HG02642 (cell line): ENCODE results near the gene MPPED1.

Source experiments
- ATAC-seq: cut with Tn5 transposase; IDR thresholded peaks from one replicate; pipeline ENCODE4 v1.9.1; 2021; ENCODE audit warnings: mild to moderate bottlenecking; ENCODE audit not compliant: unreplicated experiment, poor library complexity

Gene MPPED1

GRCh38 chr22:43510281-43511070, 98.7 kb downstream of the MPPED1 start:
- ATAC-seq = no peak

DNA sequence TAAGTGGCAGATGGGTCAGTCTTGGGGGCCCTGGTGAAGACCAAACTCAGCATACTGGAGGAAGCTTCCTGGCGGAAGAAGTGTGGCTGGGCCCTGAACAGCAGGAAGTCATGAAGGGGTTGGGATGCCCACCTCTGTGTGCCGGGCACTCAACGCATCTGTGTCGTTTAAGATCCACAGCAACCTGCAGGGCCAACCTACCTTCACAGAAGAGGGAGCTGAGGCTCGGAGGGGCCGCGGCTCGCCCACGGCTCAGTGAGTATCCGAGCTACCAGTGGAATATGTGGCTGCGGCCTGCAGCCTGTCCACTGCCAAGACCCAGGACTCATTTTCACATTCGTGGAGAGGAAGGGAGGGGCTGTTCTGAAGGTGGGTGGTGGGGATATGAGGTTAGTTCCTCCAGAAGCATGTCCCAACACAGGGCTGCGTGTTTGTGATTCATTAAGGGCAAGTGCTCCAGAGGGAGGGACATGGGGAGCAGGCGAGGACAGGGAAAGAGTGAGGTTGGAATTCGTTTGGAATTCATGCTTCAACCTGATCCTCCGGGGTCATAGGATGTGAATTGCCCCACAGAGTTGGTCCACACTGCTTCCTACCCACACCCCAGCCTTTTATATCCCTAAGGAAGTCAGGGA, 99.6 kb downstream of the MPPED1 start:
- ATAC-seq = no peak

GRCh38 chr22:43512279-43512678, 100.5 kb downstream of the MPPED1 start:
- no peak for ATAC-seq

- ATAC-seq = no peak
Measured at GRCh38 chr22:43514476-43515157, 102.8 kb downstream of the MPPED1 start.

DNA sequence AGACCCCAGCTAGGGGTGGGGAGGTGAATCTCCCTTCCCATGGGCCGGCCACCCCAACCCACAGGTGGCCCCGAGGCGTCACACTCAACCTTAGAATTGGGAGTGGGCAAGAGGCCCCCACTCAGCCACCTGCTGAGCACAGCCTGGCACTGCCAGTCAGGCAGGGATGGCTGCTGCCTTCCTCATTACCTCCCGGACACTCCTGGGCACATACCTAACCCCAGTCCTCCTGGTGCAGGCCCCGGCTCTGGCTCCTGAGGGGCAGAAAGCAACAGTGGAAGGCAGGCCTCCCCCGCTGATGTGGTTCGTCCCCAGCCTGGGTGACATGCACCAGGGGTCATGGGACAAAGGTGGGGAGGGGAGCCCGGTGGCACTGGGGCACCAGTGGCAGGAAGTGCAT, 103.6 kb downstream of the MPPED1 start:
- no peak for ATAC-seq

DNA sequence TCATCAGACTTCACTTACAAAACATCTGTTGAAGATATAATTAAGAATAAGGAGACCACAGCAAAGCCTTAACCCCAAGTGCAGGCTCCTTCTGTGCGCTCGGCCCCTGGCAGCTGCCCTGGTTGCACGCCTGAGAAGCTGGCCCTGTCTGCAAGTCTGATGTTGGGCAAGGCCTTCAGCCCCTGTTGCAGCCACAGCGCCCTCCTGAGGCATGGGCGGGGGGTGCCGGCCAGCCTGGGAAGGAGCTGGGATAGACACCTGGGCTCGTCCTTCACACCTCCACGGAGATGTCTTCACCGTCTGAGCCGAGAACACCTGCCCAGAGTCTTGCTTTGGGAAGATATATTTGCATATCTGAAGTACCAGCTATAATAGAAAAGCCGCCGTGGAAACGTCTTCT, 104.1 kb downstream of the MPPED1 start:
- no peak for ATAC-seq

DNA sequence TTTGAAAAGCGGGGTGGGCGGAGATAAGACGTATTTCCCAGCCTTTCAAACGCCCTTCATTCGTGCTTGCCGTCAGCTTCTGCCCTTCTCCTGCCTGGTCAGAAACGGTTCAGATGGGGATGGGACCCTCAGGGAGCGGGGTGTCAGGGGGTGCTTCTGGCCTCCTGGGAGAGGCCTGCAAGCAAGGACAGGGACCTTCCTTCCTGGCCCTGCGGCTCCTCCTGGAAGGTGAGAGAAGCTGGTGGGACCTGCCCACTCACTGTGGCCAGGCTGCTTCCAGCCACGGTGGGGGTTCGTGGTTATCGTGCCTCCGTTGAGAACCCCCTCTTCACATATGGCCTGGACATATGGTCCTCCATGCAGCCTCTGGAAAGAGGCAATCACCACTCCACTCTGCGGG, 104.6 kb downstream of the MPPED1 start:
- no peak for ATAC-seq

GRCh38 chr22:43516996-43517635, 105.3 kb downstream of the MPPED1 start:
- ATAC-seq = no peak

GRCh38 chr22:43520632-43521039, 108.8 kb downstream of the MPPED1 start:
- ATAC-seq = no peak

DNA sequence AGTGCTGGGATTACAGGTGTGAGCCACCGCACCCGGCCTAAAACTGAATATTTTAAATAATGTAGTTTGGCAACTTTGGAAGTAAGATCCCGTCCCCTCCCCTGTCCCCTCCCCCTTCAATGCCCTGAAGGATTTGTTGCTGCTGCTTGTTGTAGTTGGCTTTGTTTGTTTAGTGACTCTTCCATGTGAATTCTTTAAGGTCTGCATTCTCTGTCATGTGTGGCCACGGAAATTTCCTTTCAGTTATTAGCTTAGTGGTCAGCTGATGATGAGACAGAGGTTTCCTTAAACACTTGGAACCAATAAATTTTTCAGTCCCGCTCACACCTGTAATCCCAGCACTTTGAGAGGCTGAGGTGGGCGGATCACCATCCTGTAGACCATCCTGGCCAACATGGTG, 109.9 kb downstream of the MPPED1 start:
- ATAC-seq = no peak

DNA sequence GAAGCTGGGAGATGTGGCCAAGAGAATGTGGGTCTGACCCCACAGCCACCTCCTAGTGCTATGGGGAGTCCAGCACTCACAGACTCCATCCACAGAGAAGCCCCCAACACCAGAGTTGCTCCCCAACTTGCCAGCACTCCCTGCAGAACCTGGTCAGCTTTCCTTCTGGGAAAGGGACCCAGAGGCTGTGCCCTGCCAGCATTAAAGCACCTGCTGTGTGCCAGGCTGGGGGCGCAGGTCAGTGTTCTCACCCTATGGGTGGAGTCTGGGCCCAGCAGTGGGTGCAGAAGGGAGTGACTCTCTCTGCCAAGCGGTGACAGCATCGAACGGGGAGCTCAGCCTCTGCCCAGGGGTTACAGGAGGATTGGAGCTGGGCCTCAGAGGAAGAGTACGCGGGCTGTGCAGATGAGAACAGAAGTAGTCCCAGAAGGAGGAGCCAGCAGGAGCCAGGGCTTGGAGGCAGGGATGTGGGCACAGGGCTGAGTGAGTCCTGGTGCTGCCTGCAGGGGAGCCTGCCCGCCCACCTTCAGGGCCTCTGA, 114.4 kb downstream of the MPPED1 start:
- no peak for ATAC-seq

DNA sequence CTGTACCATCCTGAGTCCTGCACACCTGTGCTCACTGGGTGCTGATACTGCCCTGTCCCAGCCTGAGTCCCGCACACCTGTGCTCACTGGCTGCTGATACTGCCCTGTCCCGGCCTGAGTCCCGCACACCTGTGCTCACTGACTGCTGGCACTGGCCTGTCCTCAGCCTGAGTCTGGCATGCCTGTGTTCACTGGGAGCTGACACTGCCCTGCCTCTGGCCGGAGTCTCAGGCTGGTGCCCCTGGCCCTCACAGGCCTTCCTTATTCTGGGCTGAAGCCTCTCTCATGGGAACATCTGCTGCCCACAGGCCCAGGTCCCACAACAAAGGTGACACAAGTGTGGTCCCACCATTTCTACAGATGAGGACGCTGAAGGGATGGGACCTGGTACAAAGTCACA, 115.1 kb downstream of the MPPED1 start:
- ATAC-seq = no peak

- no peak for ATAC-seq
Measured at GRCh38 chr22:43528601-43529360, 117.0 kb downstream of the MPPED1 start.

DNA sequence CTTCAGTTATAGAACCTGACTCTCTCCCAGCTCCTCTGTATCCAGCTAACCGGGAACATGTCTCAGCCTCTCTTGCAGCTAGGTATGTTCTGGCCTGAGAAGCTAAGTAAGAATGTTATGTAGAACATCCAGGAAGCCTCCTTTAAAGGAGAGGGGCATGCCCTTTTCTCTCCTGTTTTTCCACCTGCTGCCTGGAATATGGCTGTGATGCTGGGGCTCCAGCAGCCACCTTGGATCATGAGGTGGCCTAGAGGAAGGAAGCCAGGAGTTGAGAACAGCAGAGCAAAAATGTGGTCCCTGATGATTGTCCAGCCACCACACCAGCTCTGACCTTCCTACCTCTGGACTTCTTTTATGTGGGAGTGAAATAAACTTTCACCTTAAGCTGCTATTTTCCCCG, 117.6 kb downstream of the MPPED1 start:
- ATAC-seq = no peak

GRCh38 chr22:43529934-43530333, 118.1 kb downstream of the MPPED1 start:
- no peak for ATAC-seq

- no peak for ATAC-seq
Measured at GRCh38 chr22:43530349-43531201, 118.8 kb downstream of the MPPED1 start.

DNA sequence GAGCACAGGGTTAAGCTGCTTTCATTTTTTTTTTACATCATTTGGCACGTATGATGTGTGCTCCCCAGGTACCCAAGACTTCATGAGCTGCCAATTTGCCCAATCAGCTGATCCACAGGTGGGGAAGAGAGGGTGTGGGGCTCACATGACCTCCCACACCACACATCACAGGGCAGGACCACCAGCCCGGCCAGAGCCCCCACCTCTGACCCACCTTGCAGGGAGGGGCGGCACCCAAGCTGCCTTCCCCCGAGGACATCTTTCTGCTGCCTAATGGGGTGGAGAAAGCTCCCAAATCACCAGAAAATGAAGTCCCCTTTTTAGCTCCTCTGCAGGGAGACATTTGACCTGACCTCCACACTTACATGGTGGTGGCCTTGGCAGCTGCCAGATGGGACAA, 119.8 kb downstream of the MPPED1 start:
- no peak for ATAC-seq

DNA sequence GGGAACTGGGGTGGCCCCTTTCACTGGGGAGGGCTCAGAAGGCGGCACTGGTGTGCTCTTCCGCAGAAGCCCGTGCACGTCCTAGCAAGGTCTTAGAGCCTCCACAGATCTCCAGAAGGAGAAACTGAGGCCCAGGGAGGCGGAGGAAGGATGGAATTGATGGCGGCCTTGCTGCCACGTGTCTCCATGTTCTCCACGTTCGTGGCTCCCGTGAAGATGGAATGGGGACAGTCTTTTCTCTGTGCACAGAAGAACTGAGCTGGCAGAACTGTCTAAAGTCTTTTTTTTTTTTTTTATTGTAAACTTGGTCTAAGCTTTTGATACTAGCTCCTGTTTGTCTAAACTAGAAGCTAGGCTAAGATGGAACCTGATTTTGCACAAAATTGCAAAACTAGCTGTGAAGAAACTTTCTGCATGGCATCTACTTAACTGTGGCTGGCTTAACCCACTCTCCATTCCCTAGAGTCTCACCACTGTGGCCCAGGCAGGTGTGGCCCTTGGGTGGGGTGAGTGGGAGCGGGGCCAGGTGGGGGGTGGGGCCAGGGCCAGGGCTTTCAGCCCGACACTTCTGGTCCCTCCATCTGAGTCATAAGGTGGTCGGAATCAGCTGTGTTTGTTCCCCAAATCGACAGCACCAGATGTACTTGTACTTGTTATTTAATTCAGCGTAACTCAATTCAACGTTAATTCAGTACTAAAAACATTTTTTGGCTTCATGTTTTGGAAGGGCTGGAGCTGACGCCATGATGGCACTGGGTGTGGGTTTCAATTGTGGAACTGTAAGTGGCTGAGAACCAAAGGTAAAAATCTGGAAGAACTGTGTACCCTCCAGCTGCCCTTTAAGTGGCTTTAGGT, 120.7 kb downstream of the MPPED1 start:
- ATAC-seq = no peak
